Suprapubic skin (tissue), 4 donors: ENCODE measurements around the gene SH2B3. TPM values are rescaled to one million over a fixed set of nuclear protein-coding genes. Genes with fewer than 3 reads are reported as not detected.
"Not testable (repeated sequence)": the region's sequence is repeated elsewhere in the genome, so short reads cannot be mapped to it uniquely, and the experiment has no call there.

Source experiments
- DNase-seq, 2 donors: peaks; one replicate each; pipeline ENCODE4 v3.0.0-alpha.2; 2019; ENCODE audit warnings: low spot score in 2 of 2
- H3K27ac ChIP-seq: fragments of 200-600 bp; sonication (generic); one replicate; pipeline ENCODE4 v1.5.1; 2019
- H3K27me3 ChIP-seq: fragments of 200-600 bp; sonication (generic); one replicate; pipeline ENCODE4 v1.5.1; 2019
- H3K36me3 ChIP-seq: fragments of 200-600 bp; sonication (generic); one replicate; pipeline ENCODE4 v1.5.1; 2019
- H3K4me1 ChIP-seq: fragments of 200-600 bp; sonication (generic); one replicate; pipeline ENCODE4 v1.5.1; 2019
- H3K4me3 ChIP-seq: fragments of 200-600 bp; sonication (generic); one replicate; pipeline ENCODE4 v1.5.1; 2019; ENCODE audit warnings: mild to moderate bottlenecking
- H3K9me3 ChIP-seq: fragments of 200-600 bp; sonication (generic); one replicate; pipeline ENCODE4 v1.5.1; 2019
- EP300 ChIP-seq: sonication (generic); formaldehyde crosslinking; IDR thresholded peaks from one replicate; pipeline ENCODE4 v1.6.1; 2017; ENCODE audit warnings: antibody characterized with exemption
- POLR2A ChIP-seq, 2 donors: fragments of 450-650 bp; IDR thresholded peaks; one replicate each; pipeline ENCODE4 v1.6.1; 2017; ENCODE audit warnings: antibody characterized with exemption in 2 of 2, mild to moderate bottlenecking in 2 of 2, moderate library complexity in 2 of 2
- POLR2AphosphoS5 ChIP-seq, 3 donors: sonication (generic); formaldehyde crosslinking; IDR thresholded peaks; one replicate each; pipeline ENCODE4 v1.6.1; 2017; ENCODE audit warnings: antibody characterized with exemption in 3 of 3
- WGBS: methylation state at CpG from one replicate; pipeline ENCODE4 v1.1.5; 2018; 5-methylcytosine and 5-hydroxymethylcytosine counted together
- total RNA-seq, 4 donors: library from RNA; depleted of rRNA; stranded (reverse); fragments of >200 nt; gene quantifications; one replicate each; pipeline ENCODE4 v1.1.0, GENCODE V29; 2016
- TF ChIP-seq, protein P1 (sequence below), 2 donors: fragments of 200-600 bp in 1 of 2; fragments of 450-650 bp in 1 of 2; sonication (generic) in 1 of 2; IDR thresholded peaks; one replicate each; pipeline ENCODE4 v1.5.1; 2016 to 2019; ENCODE audit warnings: antibody characterized with exemption in 2 of 2, mild to moderate bottlenecking in 1 of 2, moderate library complexity in 1 of 2

Gene SH2B3
- total RNA-seq, 4 donors from 2014 or later, result 3.4 to 7.1 (median 4.2) TPM

DNA sequence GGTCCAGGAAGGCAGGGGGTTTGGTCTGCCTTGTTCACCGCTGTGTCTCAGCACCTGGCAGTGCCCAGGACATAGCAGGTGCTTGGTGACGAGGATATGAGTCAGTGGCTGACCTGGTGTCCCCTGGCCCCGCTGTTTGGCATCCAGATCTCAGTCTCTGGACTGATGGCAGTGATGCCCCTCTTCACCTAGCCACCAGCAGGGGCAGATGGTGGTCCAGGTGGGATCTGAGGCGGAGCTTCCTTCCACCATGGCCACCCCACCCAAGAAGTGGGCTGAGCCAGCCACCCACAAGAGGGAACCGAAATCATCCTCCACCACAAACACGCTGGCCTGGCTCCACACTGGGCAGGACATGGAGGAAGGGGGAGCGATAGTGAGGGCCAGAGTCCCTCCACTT, 16.1 kb upstream of the SH2B3 start:
- TF ChIP-seq POLR2A (IDR thresholded peaks at IDR 0.05) (no peak), POLR2AphosphoS5 (IDR thresholded peaks at IDR 0.05) (no peak), EP300 (no peak)
- TF ChIP-seq, protein P1, sequence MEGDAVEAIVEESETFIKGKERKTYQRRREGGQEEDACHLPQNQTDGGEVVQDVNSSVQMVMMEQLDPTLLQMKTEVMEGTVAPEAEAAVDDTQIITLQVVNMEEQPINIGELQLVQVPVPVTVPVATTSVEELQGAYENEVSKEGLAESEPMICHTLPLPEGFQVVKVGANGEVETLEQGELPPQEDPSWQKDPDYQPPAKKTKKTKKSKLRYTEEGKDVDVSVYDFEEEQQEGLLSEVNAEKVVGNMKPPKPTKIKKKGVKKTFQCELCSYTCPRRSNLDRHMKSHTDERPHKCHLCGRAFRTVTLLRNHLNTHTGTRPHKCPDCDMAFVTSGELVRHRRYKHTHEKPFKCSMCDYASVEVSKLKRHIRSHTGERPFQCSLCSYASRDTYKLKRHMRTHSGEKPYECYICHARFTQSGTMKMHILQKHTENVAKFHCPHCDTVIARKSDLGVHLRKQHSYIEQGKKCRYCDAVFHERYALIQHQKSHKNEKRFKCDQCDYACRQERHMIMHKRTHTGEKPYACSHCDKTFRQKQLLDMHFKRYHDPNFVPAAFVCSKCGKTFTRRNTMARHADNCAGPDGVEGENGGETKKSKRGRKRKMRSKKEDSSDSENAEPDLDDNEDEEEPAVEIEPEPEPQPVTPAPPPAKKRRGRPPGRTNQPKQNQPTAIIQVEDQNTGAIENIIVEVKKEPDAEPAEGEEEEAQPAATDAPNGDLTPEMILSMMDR (IDR thresholded peaks at IDR 0.05), result no peak
- WGBS, result 82% methylated on average over 2 of the region's 7 CpGs

DNA sequence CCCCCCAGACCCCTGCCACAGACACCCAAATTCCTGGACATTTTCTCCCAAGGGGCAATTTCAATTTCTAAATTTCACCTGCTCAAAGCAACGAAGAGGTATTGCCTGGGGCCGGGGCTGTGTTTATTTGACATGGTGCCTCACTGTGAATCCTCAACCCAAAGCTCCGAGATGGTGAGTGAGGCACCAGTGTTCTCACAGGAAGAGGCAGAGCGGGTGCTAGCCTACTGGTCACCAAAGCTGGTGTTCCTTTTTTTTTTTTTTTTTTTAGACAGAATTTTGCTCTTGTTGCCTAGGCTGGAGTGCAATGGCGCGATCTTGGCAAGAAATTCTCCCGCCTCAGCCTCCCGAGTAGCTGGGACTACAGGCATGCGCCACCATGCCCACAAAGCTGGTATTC, 14.8 kb upstream of the SH2B3 start:
- Histone ChIP-seq H3K4me1 (no peaks in the 10 kb centered on the region), H3K36me3 (no peaks in the 10 kb centered on the region), H3K9me3 (no peaks in the 10 kb centered on the region), H3K27me3 (no peaks in the 10 kb centered on the region), H3K4me3 (no peak overlapping the region), H3K27ac (no peak overlapping the region)
- TF ChIP-seq, protein P1 (IDR thresholded peaks at IDR 0.05), result no peak
- TF ChIP-seq POLR2AphosphoS5 (IDR thresholded peaks at IDR 0.05), result no peak
- no peak for TF ChIP-seq POLR2A (IDR thresholded peaks at IDR 0.05)
- no peak for TF ChIP-seq EP300
- no peak for DNase-seq
- 81% methylated on average over 9 of the region's 9 CpGs for WGBS

More for the DNA sequence above, 16.1 kb upstream of the SH2B3 start:
- no peaks in the 10 kb centered on the region for H3K9me3 ChIP-seq
- DNase-seq, result no peak
- no peaks in the 10 kb centered on the region for H3K36me3 ChIP-seq
- H3K27me3 ChIP-seq, result no peaks in the 10 kb centered on the region
- H3K27ac ChIP-seq, result no peak overlapping the region
- H3K4me3 ChIP-seq, result no peak overlapping the region
- H3K4me1 ChIP-seq, result no peaks in the 10 kb centered on the region

DNA sequence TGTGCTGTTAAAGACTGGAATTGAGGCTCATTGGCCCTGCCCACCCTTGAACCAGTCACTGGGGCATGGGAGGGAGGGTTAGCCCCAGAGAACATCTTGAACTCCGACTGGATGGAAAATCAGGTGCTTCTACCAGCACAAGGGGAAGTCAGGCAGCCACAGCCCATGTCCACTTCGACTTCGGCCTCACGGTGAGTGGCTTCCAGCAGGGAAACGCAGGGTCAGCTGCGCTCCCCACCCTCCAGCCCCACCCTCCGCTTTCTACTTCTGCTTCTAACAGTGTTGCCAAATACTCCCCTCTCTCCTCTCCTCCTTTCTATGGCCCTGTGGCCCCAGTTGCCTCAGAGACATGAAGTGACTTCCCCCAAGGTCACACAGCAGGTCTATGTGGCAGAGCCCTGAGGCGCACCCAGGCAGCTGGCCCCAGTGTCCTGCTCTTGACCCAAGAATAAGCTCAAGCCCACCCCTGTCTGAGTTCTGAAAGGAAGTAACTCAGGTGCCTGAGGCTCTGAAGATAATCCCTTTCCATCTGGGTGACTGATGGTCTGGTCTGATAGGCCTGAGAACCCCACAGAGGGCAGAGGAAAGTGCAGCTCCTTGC, 11.9 kb upstream of the SH2B3 start:
- Histone ChIP-seq H3K36me3 (no peaks in the 10 kb centered on the region), H3K27me3 (no peaks in the 10 kb centered on the region), H3K27ac (no peak overlapping the region), H3K9me3 (no peaks in the 10 kb centered on the region), H3K4me3 (no peak overlapping the region), H3K4me1 (peaks cover 10% of the 10 kb centered on the region)
- 77% methylated on average over 8 of the region's 8 CpGs for WGBS
- TF ChIP-seq POLR2A (IDR thresholded peaks at IDR 0.05), result no peak
- DNase-seq, result no peak

DNA sequence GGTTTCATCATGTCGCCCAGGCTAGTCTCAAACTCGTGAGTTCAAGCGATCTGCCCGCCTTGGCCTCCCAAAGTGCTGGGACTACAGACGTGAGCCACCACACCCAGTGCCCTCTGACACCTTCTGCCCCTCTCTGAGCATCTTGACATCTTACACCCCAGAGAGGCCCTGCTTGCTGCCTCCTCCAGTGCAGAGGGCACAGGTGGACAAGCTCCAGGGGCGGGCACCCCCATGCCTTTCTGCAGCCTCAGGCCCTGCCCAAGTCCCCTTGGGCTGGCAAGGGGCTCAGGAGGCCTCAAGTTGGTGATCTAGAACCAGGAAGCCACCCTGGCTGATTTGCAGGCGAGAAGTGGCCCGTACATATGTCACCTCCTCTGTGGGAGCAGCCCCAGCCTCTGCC, 11.2 kb upstream of the SH2B3 start:
- no peak for TF ChIP-seq POLR2A (IDR thresholded peaks at IDR 0.05)
- TF ChIP-seq, protein P1 (IDR thresholded peaks at IDR 0.05), result no peak
- no peak for TF ChIP-seq EP300

DNA sequence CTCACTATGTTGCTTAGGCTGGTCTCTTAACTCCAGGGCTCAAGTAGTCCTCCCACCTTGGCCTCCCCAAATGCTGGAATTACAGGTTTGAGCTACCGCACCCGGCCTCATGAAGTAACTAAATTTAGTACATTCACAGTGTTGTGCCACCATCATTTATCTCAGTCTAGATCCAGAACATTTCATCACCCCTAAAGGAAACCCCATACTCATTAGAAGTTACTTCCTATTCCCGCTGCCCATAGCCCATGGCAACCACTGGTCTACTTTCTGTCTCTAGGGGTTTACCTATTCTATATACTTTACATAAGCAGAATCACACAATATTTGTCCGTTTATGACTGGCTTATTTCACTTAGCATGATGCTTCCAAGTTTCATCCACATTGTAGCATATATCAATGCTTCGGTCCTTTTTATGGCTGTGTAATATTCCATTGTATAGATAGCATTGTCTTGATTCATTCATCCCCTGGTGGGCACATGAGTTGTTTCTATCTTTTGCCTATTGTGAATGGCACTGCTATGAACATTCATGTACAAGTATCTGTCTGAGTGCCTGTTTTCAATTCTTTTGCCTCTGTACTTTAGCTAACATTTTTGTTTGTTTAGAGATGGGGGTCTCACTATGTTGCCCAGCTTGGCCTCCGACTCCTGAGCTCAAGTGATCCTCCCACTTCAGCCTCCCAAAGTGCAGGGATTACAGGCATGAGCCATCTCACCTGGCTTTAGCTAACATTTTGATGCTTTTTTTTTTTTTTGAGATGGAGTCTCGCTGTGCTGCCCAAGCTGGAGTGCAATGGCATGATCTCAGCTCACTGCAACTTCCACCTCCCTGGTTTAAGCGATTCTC, 10.2 kb upstream of the SH2B3 start:
- Histone ChIP-seq H3K4me3 (no peak overlapping the region), H3K36me3 (no peaks in the 10 kb centered on the region), H3K4me1 (peaks cover 10% of the 10 kb centered on the region), H3K27me3 (no peaks in the 10 kb centered on the region), H3K27ac (no peak overlapping the region), H3K9me3 (no peaks in the 10 kb centered on the region)
- WGBS, result 81% methylated on average over 8 of the region's 8 CpGs
- no peak for DNase-seq
- no peak for TF ChIP-seq POLR2A (IDR thresholded peaks at IDR 0.05)
- TF ChIP-seq POLR2AphosphoS5 (IDR thresholded peaks at IDR 0.05), result no peak
- TF ChIP-seq, protein P1 (IDR thresholded peaks at IDR 0.05), result no peak
- TF ChIP-seq EP300, result no peak

More for the DNA sequence above, 11.2 kb upstream of the SH2B3 start:
- Histone ChIP-seq H3K9me3 (no peaks in the 10 kb centered on the region), H3K27ac (no peak overlapping the region), H3K36me3 (no peaks in the 10 kb centered on the region), H3K4me1 (peaks cover 10% of the 10 kb centered on the region), H3K27me3 (no peaks in the 10 kb centered on the region), H3K4me3 (no peak overlapping the region)
- WGBS, result 73% methylated on average over 8 of the region's 8 CpGs
- DNase-seq, result no peak

DNA sequence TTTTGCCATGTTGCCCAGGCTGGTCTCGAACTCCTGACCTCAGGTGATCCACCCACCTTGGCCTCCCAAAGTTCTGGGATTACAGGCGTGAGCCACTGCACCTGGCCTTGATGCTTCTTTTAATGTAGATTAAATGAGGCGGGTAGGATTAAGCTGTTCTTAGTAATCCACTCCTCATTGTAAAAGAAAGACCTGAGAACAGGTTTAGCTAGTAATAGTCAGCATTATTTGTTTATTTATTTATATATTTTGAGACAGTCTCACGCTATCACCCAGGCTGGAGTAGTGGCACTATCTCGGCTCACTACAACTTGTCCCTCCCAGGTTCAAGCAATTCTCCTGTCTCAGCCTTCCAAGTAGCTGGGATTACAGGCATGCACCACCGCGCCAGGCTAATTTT, 9.5 kb upstream of the SH2B3 start:
- H3K27ac ChIP-seq, H3K27me3 ChIP-seq, H3K4me1 ChIP-seq, H3K4me3 ChIP-seq, DNase-seq, H3K9me3 ChIP-seq, H3K36me3 ChIP-seq: not testable (repeated sequence)
- WGBS, result 82% methylated on average over 7 of the region's 7 CpGs
